HepG2 (cell line): ENCODE results near the gene USP34. TPM values are rescaled to one million over a fixed set of nuclear protein-coding genes. Genes with fewer than 3 reads are reported as not detected.

Experiments
- ATAC-seq: fragments of 200-7000 bp; cut with Tn5 transposase; 3 replicates; pipeline ENCODE4 v1.9.1; 2020; ENCODE audit warnings: mild to moderate bottlenecking, moderate library complexity
- BruUV-seq: library from RNA; stranded (reverse); fragments of 400-500 nt; replicated peaks from 2 replicates; lab custom pipeline; 2021; lab: Mats Ljungman, UMichigan
- CTCF ChIA-PET: fragments of 300-600 bp; formaldehyde crosslinking; extraction: SDS; loops from one replicate; lab custom pipeline; 2021; ENCODE audit warnings: low total read pairs, inconsistent platforms, low intra/inter-chr PET ratio; lab: Yijun Ruan, JAX
- POLR2A ChIA-PET: fragments of 350-600 bp; sonication (Branson Sonifier 250); formaldehyde crosslinking; loops from one replicate; lab custom pipeline; 2020; ENCODE audit warnings: antibody characterized with exemption, inconsistent platforms; lab: Yijun Ruan, JAX
- DNase-seq: peaks from one replicate; pipeline ENCODE4 v3.0.0-alpha.2; 2015; ENCODE audit warnings: low spot score
- FAIRE-seq: peaks from 3 replicates; lab custom pipeline; 2011; peaks lifted over from hg19 to GRCh38; lab: Jason Lieb, UNC
- H2AFZ ChIP-seq: one replicate; pipeline ENCODE4 v1.6.1; 2011; ENCODE audit warnings: low read length, inconsistent platforms
- H3K27ac ChIP-seq: fragments of 300-600 bp; 3 replicates; pipeline ENCODE4 v1.8.0; 2011; ENCODE audit warnings: mixed run types, mild to moderate bottlenecking, mixed read lengths, low read length, inconsistent platforms; ENCODE audit not compliant: insufficient read depth; ENCODE audit errors: extremely low read length
- H3K27me3 ChIP-seq, 2 experiments: fragments of 200-600 bp in 1 of 2; 2 replicates in 1 of 2; 3 replicates in 1 of 2; pipeline versions ENCODE4 v1.6.0 to v1.8.0; 2011; ENCODE audit warnings: low read length in 2 of 2, mild to moderate bottlenecking in 2 of 2, moderate library complexity in 2 of 2, inconsistent platforms in 1 of 2; ENCODE audit not compliant: insufficient read depth in 2 of 2, control insufficient read depth in 1 of 2
- H3K36me3 ChIP-seq, 2 experiments: fragments of 200-600 bp in 1 of 2; replicated peaks in 1 of 2; 2 replicates in 1 of 2; 3 replicates in 1 of 2; pipeline versions ENCODE4 v1.5.1 to v1.8.0; 2011; ENCODE audit warnings: low read length in 2 of 2, inconsistent platforms in 1 of 2; ENCODE audit not compliant: insufficient read depth in 2 of 2, control insufficient read depth in 1 of 2
- H3K4me1 ChIP-seq: 2 replicates; pipeline ENCODE4 v1.5.1; 2012; ENCODE audit warnings: low read length, inconsistent platforms; ENCODE audit not compliant: insufficient read depth
- H3K4me2 ChIP-seq: 2 replicates; pipeline ENCODE4 v1.6.0; 2011; ENCODE audit warnings: low read depth, low read length, inconsistent platforms
- H3K4me3 ChIP-seq, 3 experiments: fragments of 200-600 bp in 1 of 3; sonication (generic), shearing (Covaris generic) in 1 of 3; replicated peaks in 1 of 3; 2 replicates each; pipeline ENCODE4 v1.5.1; 2011 to 2016; ENCODE audit warnings: low read length in 3 of 3, inconsistent platforms in 2 of 3, low read depth in 2 of 3, mild to moderate bottlenecking in 2 of 3, control low read depth in 1 of 3, mixed read lengths in 1 of 3; ENCODE audit not compliant: insufficient read depth in 1 of 3
- H3K79me2 ChIP-seq: one replicate; pipeline ENCODE4 v1.6.1; 2011; ENCODE audit warnings: low read length, inconsistent platforms; ENCODE audit not compliant: insufficient read depth
- H3K9ac ChIP-seq: 2 replicates; pipeline ENCODE4 v1.6.0; 2011; ENCODE audit warnings: mild to moderate bottlenecking, low read depth, low read length, inconsistent platforms; ENCODE audit not compliant: insufficient read depth
- H3K9me3 ChIP-seq: 2 replicates; pipeline ENCODE4 v1.5.1; 2012; ENCODE audit warnings: mild to moderate bottlenecking, low read length
- H4K20me1 ChIP-seq: 2 replicates; pipeline ENCODE4 v1.6.0; 2011; ENCODE audit warnings: inconsistent platforms, mild to moderate bottlenecking, low read length, moderate library complexity; ENCODE audit not compliant: insufficient read depth
- FOSL2 ChIP-seq: sonication (generic); formaldehyde crosslinking; IDR thresholded peaks from 2 replicates; pipeline ENCODE4 v1.4.0; 2020; ENCODE audit warnings: missing genetic modification reagents
- MEF2D ChIP-seq: sonication (generic); formaldehyde crosslinking; IDR thresholded peaks from 2 replicates; pipeline ENCODE4 v1.5.1; 2020; ENCODE audit warnings: mild to moderate bottlenecking, missing genetic modification reagents
- MTF2 ChIP-seq: sonication (generic); formaldehyde crosslinking; IDR thresholded peaks from 2 replicates; pipeline ENCODE4 v1.5.0; 2020; ENCODE audit warnings: missing genetic modification reagents, borderline replicate concordance
- NFRKB ChIP-seq: fragments of 450-650 bp; IDR thresholded peaks from 2 replicates; pipeline ENCODE4 v1.6.1; 2017
- NFYC ChIP-seq: IDR thresholded peaks from 2 replicates; pipeline ENCODE4 v1.6.1; 2016; ENCODE audit warnings: missing genetic modification reagents, missing compliant biosample characterization
- SIX1 ChIP-seq: sonication (generic); formaldehyde crosslinking; IDR thresholded peaks from 2 replicates; pipeline ENCODE4 v1.4.0; 2020; ENCODE audit warnings: missing genetic modification reagents, borderline replicate concordance
- SRY ChIP-seq: sonication (generic); formaldehyde crosslinking; IDR thresholded peaks from 2 replicates; pipeline ENCODE4 v1.8.0; 2022; ENCODE audit warnings: mild to moderate bottlenecking, missing genetic modification reagents
- ZMYM2 ChIP-seq: sonication (generic); formaldehyde crosslinking; IDR thresholded peaks from 2 replicates; pipeline ENCODE4 v1.8.0; 2022; ENCODE audit warnings: mild to moderate bottlenecking, missing genetic modification reagents
- ZNF460 ChIP-seq: sonication (generic); formaldehyde crosslinking; IDR thresholded peaks from 2 replicates; pipeline ENCODE4 v1.5.1; 2020; ENCODE audit warnings: missing genetic modification reagents, mild to moderate bottlenecking, borderline replicate concordance
- WGBS: methylation state at CpG from one replicate; pipeline ENCODE4 v1.1.6; 2017; ENCODE audit warnings: low lambda C conversion rate; 5-methylcytosine and 5-hydroxymethylcytosine counted together
- in situ Hi-C: cut with HindIII; loops from 2 replicates; pipeline ENCODE4 v1.10.0; 2017; ENCODE audit warnings: low pct_unique_long_range_greater_than_20kb; ENCODE audit not compliant: extremely low pct_ligation_motif_present
- intact Hi-C: fragments of 100-400 bp; cut with micrococcal nuclease; formaldehyde crosslinking; loops from one replicate; pipeline ENCODE4 v1.10.0; 2022; ENCODE audit not compliant: unreplicated experiment
- polyA plus RNA-seq, 8 experiments: library from polyadenylated mRNA; depleted of rRNA in 3 of 8; stranded (reverse) in 7 of 8; unstranded in 1 of 8; fragments of >200 nt; fragmentation: Illumina TruSeq in 4 of 8; extraction: Trizol in 4 of 8; gene quantifications; 2 replicates each; pipeline versions ENCODE4 v1.2.1 to v1.2.3, GENCODE V29; 2011 to 2016; ENCODE audit warnings: low read depth in 4 of 8, missing spikeins in 1 of 8, mixed read lengths in 1 of 8; ENCODE audit not compliant: insufficient read depth in 1 of 8
- total RNA-seq, 5 experiments: library from RNA; depleted of rRNA; stranded (reverse); fragments of >200 nt; fragmentation: Illumina TruSeq; extraction: Trizol; gene quantifications; 2 replicates each; pipeline ENCODE4 v1.2.3, GENCODE V29; 2016; ENCODE audit warnings: low read depth in 1 of 5
- TF ChIP-seq, protein P1 (sequence below): sonication (generic); formaldehyde crosslinking; IDR thresholded peaks from 2 replicates; pipeline ENCODE4 v1.5.1; 2020; ENCODE audit warnings: missing genetic modification reagents, mild to moderate bottlenecking, borderline replicate concordance

Gene USP34
- total and polyA plus RNA-seq, 2 of the 13 experiments (the other 11 are each of a cell fraction or from before 2014, with no cell fraction given) = 99.2 to 100 TPM

- peaks cover 77% of the 10 kb centered on the region for H4K20me1 ChIP-seq
Measured at GRCh38 chr2:61432990-61433389, 37.9 kb downstream of the USP34 start.

GRCh38 chr2:61431345-61431744 is 39.5 kb downstream of the USP34 start:
- Histone ChIP-seq H3K27me3 (no peaks in the 10 kb centered on the region), H3K9me3 (no peaks in the 10 kb centered on the region), H3K36me3 (peaks cover 0 to 1% of the 10 kb centered on the region in 2 experiments; a peak in 1 of 5 replicates), H3K79me2 (peaks cover 89% of the 10 kb centered on the region), H3K4me2 (no peak overlapping the region), H3K27ac (no peak overlapping the region), H3K4me1 (peaks cover 59% of the 10 kb centered on the region), H3K9ac (no peak overlapping the region), H2AFZ (no peak overlapping the region), H3K4me3 (no peak overlapping the region), H4K20me1 (peaks cover 70% of the 10 kb centered on the region)
- in situ Hi-C loops (no loop called here), intact Hi-C loops (no loop called here)
- BruUV-seq = no TSS peak
- 0 out of 2 replicates have a peak, but pooled peaks have one; percentile 41 for TF ChIP-seq ZMYM2 (CRISPR knock-in tag)
- TF ChIP-seq SIX1 = no peak
- no peak for TF ChIP-seq NFRKB
- no peak for TF ChIP-seq MTF2 (CRISPR knock-in tag)
- no peak for TF ChIP-seq SRY (CRISPR knock-in tag)
- no peak for TF ChIP-seq NFYC
- peak; percentile 13; the same call in 1 of the 2 replicates for TF ChIP-seq FOSL2 (CRISPR knock-in tag)
- TF ChIP-seq ZNF460 (CRISPR knock-in tag) = peak; percentile 80
- DNase-seq (no peak), FAIRE-seq (no peak), ATAC-seq (no peak)
- ChIA-PET POLR2A (no interaction called here), CTCF (no interaction called here)
- over 99% methylated on average over 5 of the region's 5 CpGs for WGBS

More at GRCh38 chr2:61432990-61433389, 37.9 kb downstream of the USP34 start:
- no peak for FAIRE-seq
- in situ Hi-C loops = no loop called here
- Histone ChIP-seq H3K4me2 (no peak overlapping the region), H3K9ac (no peak overlapping the region), H3K27ac (no peak overlapping the region), H3K27me3 (no peaks in the 10 kb centered on the region), H3K79me2 (peaks cover 90% of the 10 kb centered on the region), H3K4me1 (peaks cover 66% of the 10 kb centered on the region), H3K9me3 (0 out of 2 replicates have a peak, but pooled peaks cover 5% of the 10 kb centered on the region), H3K4me3 (no peak overlapping the region), H2AFZ (no peak overlapping the region), H3K36me3 (peaks cover 0 to 1% of the 10 kb centered on the region in 2 experiments; a peak in 1 of 5 replicates)
- POLR2A ChIA-PET = interaction anchor here (0.7 kb wide), 1 partner anchor 104 kb away, joined by 3 read pairs; no protein-coding TSS in a partner anchor
- TF ChIP-seq MEF2D (CRISPR knock-in tag) = 0 out of 2 replicates have a peak, but pooled peaks have one; percentile 26
- TF ChIP-seq, protein P1, sequence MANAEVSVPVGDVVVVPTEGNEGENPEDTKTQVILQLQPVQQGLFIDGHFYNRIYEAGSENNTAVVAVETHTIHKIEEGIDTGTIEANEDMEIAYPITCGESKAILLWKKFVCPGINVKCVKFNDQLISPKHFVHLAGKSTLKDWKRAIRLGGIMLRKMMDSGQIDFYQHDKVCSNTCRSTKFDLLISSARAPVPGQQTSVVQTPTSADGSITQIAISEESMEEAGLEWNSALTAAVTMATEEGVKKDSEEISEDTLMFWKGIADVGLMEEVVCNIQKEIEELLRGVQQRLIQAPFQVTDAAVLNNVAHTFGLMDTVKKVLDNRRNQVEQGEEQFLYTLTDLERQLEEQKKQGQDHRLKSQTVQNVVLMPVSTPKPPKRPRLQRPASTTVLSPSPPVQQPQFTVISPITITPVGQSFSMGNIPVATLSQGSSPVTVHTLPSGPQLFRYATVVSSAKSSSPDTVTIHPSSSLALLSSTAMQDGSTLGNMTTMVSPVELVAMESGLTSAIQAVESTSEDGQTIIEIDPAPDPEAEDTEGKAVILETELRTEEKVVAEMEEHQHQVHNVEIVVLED (CRISPR knock-in tag) = no peak
- intact Hi-C loops = no loop called here
- no TSS peak for BruUV-seq
- no peak for DNase-seq
- peak; percentile 13; the same call in 1 of the 3 replicates for ATAC-seq
- WGBS = 100% methylated on average over 3 of the region's 3 CpGs
- CTCF ChIA-PET = no interaction called here
